Tibial artery (tissue), 4 donors: ENCODE results near the gene CEACAM21.

Source experiments
- DNase-seq, 2 donors: peaks; one replicate each; pipeline ENCODE4 v3.0.0-alpha.2; 2019
- H3K27ac ChIP-seq, 2 donors: fragments of 200-600 bp; sonication (generic) in 1 of 2; 1 replicate in 1 of 2; 2 replicates in 1 of 2; pipeline ENCODE4 v1.5.1; 2018 to 2019; ENCODE audit warnings: mild to moderate bottlenecking in 1 of 2
- H3K27me3 ChIP-seq, 2 donors: fragments of 200-600 bp; sonication (generic) in 1 of 2; one replicate each; pipeline versions ENCODE4 v1.5.1 to v1.6.0; 2016 to 2019
- H3K36me3 ChIP-seq, 3 donors: fragments of 200-600 bp; sonication (generic) in 2 of 3; one replicate each; pipeline ENCODE4 v1.5.1; 2016 to 2019; ENCODE audit warnings: mild to moderate bottlenecking in 2 of 3
- H3K4me1 ChIP-seq, 4 donors: fragments of 200-600 bp; sonication (generic) in 2 of 4; 1 replicate in 3 of 4; 2 replicates in 1 of 4; pipeline ENCODE4 v1.5.1; 2016 to 2019
- H3K4me3 ChIP-seq, 2 donors: fragments of 200-600 bp; sonication (generic) in 1 of 2; 1 replicate in 1 of 2; 2 replicates in 1 of 2; pipeline ENCODE4 v1.5.1; 2018 to 2019; ENCODE audit warnings: mild to moderate bottlenecking in 2 of 2
- H3K9me3 ChIP-seq, 3 donors: fragments of 200-600 bp; sonication (generic) in 1 of 3; one replicate each; pipeline ENCODE4 v1.5.1; 2016 to 2019
- intact Hi-C: fragments of 100-400 bp; cut with DNase I; formaldehyde crosslinking; loops from one replicate; pipeline ENCODE4 v1.15.0; 2023; ENCODE audit warnings: low total_unique reads
- TF ChIP-seq, protein P1 (sequence below), 2 experiments: fragments of 200-600 bp in 1 of 2; fragments of 450-650 bp in 1 of 2; IDR thresholded peaks; one replicate each; pipeline ENCODE4 v1.5.1; 2017 to 2019; ENCODE audit warnings: antibody characterized with exemption in 2 of 2, mild to moderate bottlenecking in 1 of 2, moderate library complexity in 1 of 2

Gene CEACAM21

GRCh38 chr19:41548954-41549688 lies 26.8 kb upstream of the CEACAM21 start:
- no peaks in the 10 kb centered on the region for H3K9me3 ChIP-seq
- TF ChIP-seq, protein P1, sequence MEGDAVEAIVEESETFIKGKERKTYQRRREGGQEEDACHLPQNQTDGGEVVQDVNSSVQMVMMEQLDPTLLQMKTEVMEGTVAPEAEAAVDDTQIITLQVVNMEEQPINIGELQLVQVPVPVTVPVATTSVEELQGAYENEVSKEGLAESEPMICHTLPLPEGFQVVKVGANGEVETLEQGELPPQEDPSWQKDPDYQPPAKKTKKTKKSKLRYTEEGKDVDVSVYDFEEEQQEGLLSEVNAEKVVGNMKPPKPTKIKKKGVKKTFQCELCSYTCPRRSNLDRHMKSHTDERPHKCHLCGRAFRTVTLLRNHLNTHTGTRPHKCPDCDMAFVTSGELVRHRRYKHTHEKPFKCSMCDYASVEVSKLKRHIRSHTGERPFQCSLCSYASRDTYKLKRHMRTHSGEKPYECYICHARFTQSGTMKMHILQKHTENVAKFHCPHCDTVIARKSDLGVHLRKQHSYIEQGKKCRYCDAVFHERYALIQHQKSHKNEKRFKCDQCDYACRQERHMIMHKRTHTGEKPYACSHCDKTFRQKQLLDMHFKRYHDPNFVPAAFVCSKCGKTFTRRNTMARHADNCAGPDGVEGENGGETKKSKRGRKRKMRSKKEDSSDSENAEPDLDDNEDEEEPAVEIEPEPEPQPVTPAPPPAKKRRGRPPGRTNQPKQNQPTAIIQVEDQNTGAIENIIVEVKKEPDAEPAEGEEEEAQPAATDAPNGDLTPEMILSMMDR (IDR thresholded peaks at IDR 0.05), result no peak
- no peak for DNase-seq
- H3K36me3 ChIP-seq, result no peaks in the 10 kb centered on the region
- intact Hi-C loops, result no loop called here
- no peak overlapping the region for H3K4me3 ChIP-seq
- H3K27me3 ChIP-seq, result no peaks in the 10 kb centered on the region
- H3K4me1 ChIP-seq, result no peaks in the 10 kb centered on the region
- no peak overlapping the region for H3K27ac ChIP-seq

DNA sequence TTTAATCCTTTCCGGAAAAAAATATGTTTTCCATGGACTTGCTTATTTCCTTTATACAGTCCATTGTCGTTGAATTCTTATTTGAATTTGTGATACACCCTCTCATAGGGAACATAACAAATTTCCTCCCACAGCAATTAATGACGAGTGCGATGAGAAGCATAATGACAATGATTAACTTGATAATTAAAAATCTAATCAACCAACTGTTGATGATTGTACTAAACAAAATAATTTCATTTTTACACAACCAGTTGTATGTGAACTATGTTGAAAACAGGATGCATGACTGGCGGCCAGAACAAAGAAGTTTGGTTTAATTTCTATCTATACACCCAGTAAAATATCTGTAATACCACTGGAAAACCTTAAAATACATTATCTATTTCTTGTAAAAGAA lies 26.1 kb upstream of the CEACAM21 start:
- Histone ChIP-seq H3K4me1 (no peaks in the 10 kb centered on the region), H3K4me3 (no peak overlapping the region), H3K27me3 (no peaks in the 10 kb centered on the region), H3K9me3 (no peaks in the 10 kb centered on the region), H3K36me3 (no peaks in the 10 kb centered on the region), H3K27ac (no peak overlapping the region)
- TF ChIP-seq, protein P1 (IDR thresholded peaks at IDR 0.05), result no peak
- intact Hi-C loops, result no loop called here
- DNase-seq, result no peak

GRCh38 chr19:41551212-41551610 lies 24.8 kb upstream of the CEACAM21 start:
- Histone ChIP-seq H3K27ac (no peak overlapping the region), H3K36me3 (no peaks in the 10 kb centered on the region), H3K27me3 (no peaks in the 10 kb centered on the region), H3K4me3 (no peak overlapping the region), H3K9me3 (no peaks in the 10 kb centered on the region), H3K4me1 (no peaks in the 10 kb centered on the region)
- TF ChIP-seq, protein P1 (IDR thresholded peaks at IDR 0.05), result no peak
- intact Hi-C loops, result no loop called here
- no peak for DNase-seq

DNA sequence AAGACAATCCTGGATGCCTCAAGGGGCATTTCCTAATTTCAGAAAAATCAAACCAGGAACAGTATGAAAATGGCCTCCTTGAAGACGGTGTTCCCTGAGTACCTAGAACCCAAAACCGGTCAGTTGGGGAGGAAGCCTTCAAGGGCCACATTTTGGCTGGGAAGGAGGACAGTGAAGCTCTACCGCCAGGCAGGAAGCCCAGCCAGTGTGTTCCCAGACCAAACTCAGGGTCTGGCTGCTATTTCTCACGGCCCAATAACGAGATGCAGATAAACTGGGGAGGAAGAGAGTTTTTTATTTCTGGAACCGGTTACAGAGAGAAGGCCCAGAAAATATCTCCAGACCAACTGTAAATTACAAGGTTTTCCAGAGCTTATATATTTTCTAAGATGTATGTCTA lies 24.3 kb upstream of the CEACAM21 start:
- Histone ChIP-seq H3K27ac (no peak overlapping the region), H3K9me3 (no peaks in the 10 kb centered on the region), H3K4me3 (no peak overlapping the region), H3K4me1 (no peaks in the 10 kb centered on the region), H3K27me3 (no peaks in the 10 kb centered on the region), H3K36me3 (no peaks in the 10 kb centered on the region)
- DNase-seq, result no peak
- TF ChIP-seq, protein P1 (IDR thresholded peaks at IDR 0.05), result no peak
- intact Hi-C loops, result no loop called here

DNA sequence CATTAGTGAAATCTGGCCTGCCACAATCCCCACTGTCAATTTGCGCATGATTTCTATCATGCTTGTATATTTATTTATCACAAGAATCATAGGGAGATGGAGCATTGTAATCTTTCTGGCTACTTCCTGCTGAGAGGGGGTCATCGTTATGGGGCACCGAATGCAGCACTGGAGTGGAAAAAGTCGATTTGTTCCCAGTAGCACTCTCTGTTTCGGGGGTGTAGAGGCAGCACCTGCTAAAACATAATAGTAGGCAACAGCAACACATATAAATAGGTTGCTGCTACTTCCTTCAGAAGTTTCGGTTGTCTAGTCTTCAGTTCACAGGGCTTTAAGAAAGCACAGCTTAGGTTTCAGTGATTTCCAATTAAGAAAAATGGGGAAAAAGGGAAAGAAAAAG lies 23.4 kb upstream of the CEACAM21 start:
- TF ChIP-seq, protein P1 (IDR thresholded peaks at IDR 0.05), result no peak
- Histone ChIP-seq H3K4me3 (no peak overlapping the region), H3K27ac (no peak overlapping the region)

More for the DNA sequence above, 23.4 kb upstream of the CEACAM21 start:
- Histone ChIP-seq H3K9me3 (no peaks in the 10 kb centered on the region), H3K4me1 (no peaks in the 10 kb centered on the region), H3K27me3 (no peaks in the 10 kb centered on the region), H3K36me3 (no peaks in the 10 kb centered on the region)
- intact Hi-C loops, result no loop called here
- no peak for DNase-seq
